Urinary bladder (tissue), 4 donors: ENCODE measurements around the gene ICAM5. TPM values are rescaled to one million over a fixed set of nuclear protein-coding genes. Genes with fewer than 3 reads are reported as not detected.

Source experiments
- DNase-seq: peaks from one replicate; pipeline ENCODE4 v3.0.0-alpha.2; 2015; ENCODE audit errors: extremely low spot score
- H3K27ac ChIP-seq: one replicate; pipeline ENCODE4 v1.5.1; 2013; ENCODE audit warnings: low read depth, mild to moderate bottlenecking, moderate library complexity
- H3K36me3 ChIP-seq: one replicate; pipeline ENCODE4 v1.6.1; 2013; ENCODE audit warnings: mild to moderate bottlenecking, moderate library complexity; ENCODE audit not compliant: insufficient read depth
- H3K4me1 ChIP-seq: one replicate; pipeline ENCODE4 v1.6.1; 2013; ENCODE audit warnings: mild to moderate bottlenecking, moderate library complexity; ENCODE audit not compliant: insufficient read depth
- H3K4me3 ChIP-seq: one replicate; pipeline ENCODE4 v1.5.1; 2013; ENCODE audit warnings: low read depth, low read length
- WGBS: extraction: QIAGEN DNeasy Blood & Tissue Kit; methylation state at CpG from one replicate; pipeline ENCODE4 v1.1.7; 2013; 5-methylcytosine and 5-hydroxymethylcytosine counted together
- polyA plus RNA-seq: library from polyadenylated mRNA; stranded (reverse); fragments of 200-250 nt; gene quantifications from one replicate; pipeline ENCODE4 v1.2.3, GENCODE V29; 2013
- small RNA-seq: library from RNA; depleted of rRNA; stranded (forward); fragments of <200 nt; gene quantifications from one replicate; pipeline ENCODE3, GENCODE V24; 2014
- total RNA-seq: library from RNA; depleted of rRNA; stranded (reverse); fragments of >200 nt; gene quantifications from one replicate; pipeline ENCODE4 v1.2.3, GENCODE V29; 2014
- donor health status: healthy with polysubstance abuse.
- donor health status: healthy.

Gene ICAM5
- total and polyA plus RNA-seq, 2 donors = 0.53 to 1.8 TPM

DNA sequence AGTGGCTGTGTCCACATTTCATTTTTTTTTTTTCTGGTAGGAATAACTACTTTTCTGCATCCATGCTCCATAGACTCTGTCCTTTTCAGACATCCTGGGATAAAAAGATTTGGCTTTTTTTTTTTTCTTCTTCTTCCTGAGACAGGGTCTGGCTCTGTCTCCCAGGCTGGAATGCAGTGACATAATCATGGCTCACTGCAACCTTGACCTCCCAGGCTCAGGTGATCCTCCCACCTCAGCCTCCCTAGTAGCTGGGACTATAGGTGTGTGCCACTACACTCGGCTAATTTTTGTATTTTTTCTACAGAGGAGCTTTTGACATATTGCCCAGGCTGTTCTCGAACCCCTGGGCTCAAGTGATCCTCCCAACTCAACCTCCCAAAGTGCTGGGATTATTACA, 53.7 kb downstream of the ICAM5 start:
- H3K4me3 ChIP-seq = no peak overlapping the region
- 77% methylated on average over 2 of the region's 2 CpGs for WGBS
- no peak for DNase-seq
- H3K27ac ChIP-seq = no peak overlapping the region
- no peaks in the 10 kb centered on the region for H3K4me1 ChIP-seq
- H3K36me3 ChIP-seq = no peaks in the 10 kb centered on the region

DNA sequence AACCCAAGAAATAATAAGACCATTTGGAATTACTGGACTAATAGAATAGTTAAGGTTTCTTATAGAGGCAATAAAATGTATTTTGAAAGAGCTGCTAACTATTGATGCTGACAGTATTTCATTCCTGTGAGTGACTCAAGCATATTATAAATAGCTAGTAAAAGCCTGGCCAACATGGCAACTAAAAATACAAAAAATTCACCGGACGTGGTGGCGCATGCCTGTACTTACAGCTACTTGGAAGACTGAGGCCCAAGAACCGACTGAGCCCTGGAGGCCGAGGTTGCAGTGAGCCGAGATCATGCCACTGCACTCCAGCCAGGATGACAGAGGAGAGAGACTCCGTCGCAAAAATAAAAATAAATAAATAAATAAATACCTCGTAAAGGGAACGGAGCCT, 55.0 kb downstream of the ICAM5 start:
- no peak for DNase-seq
- H3K4me3 ChIP-seq = no peak overlapping the region
- 77% methylated on average over 10 of the region's 10 CpGs for WGBS
- no peak overlapping the region for H3K27ac ChIP-seq
- no peaks in the 10 kb centered on the region for H3K36me3 ChIP-seq
- no peaks in the 10 kb centered on the region for H3K4me1 ChIP-seq

Small RNAs within 50 kb of the gene (small RNA-seq; reads per million reads assigned to genes)
- not detected for gene AC011511.1
- not detected for gene AC011511.4

Other genes with a start within 250 kb of the ICAM5 start
- gene SHFL, start 203.6 kb upstream of the ICAM5 start, total RNA-seq = 15.5 TPM
- 43.4 TPM for gene SHFL, start 203.6 kb upstream of the ICAM5 start, polyA plus RNA-seq
- 11.2 TPM for gene ANGPTL6, start 187.3 kb upstream of the ICAM5 start, total RNA-seq
- gene ANGPTL6, start 187.3 kb upstream of the ICAM5 start, polyA plus RNA-seq = 8.4 TPM
- gene PPAN, start 183.6 kb upstream of the ICAM5 start, total RNA-seq = 10.9 TPM
- gene PPAN, start 183.6 kb upstream of the ICAM5 start, polyA plus RNA-seq = 41.1 TPM
- gene P2RY11, start 178.3 kb upstream of the ICAM5 start, total RNA-seq = 1.8 TPM
- 9.8 TPM for gene P2RY11, start 178.3 kb upstream of the ICAM5 start, polyA plus RNA-seq
- 132 TPM for gene EIF3G, start 170.1 kb upstream of the ICAM5 start, total RNA-seq
- 252 TPM for gene EIF3G, start 170.1 kb upstream of the ICAM5 start, polyA plus RNA-seq
- 35.5 TPM for gene DNMT1, start 95.0 kb upstream of the ICAM5 start, total RNA-seq
- 32.5 TPM for gene DNMT1, start 95.0 kb upstream of the ICAM5 start, polyA plus RNA-seq
- gene S1PR2, start 58.6 kb upstream of the ICAM5 start, total RNA-seq = 26.4 TPM
- gene S1PR2, start 58.6 kb upstream of the ICAM5 start, polyA plus RNA-seq = 11.5 TPM
- 9.9 TPM for gene MRPL4, start 37.7 kb upstream of the ICAM5 start, total RNA-seq
- gene MRPL4, start 37.7 kb upstream of the ICAM5 start, polyA plus RNA-seq = 77.4 TPM
- 7.7 TPM for gene ICAM1, start 18.8 kb upstream of the ICAM5 start, total RNA-seq
- 26.4 TPM for gene ICAM1, start 18.8 kb upstream of the ICAM5 start, polyA plus RNA-seq
- 2.6 TPM for gene ICAM4, start 3.0 kb upstream of the ICAM5 start, total RNA-seq
- gene ICAM4, start 3.0 kb upstream of the ICAM5 start, polyA plus RNA-seq = 1.4 TPM
- 1.1 TPM for gene ZGLP1, start 19.9 kb downstream of the ICAM5 start, total RNA-seq
- 3.4 TPM for gene ZGLP1, start 19.9 kb downstream of the ICAM5 start, polyA plus RNA-seq
- 5.7 TPM for gene FDX2, start 26.1 kb downstream of the ICAM5 start, total RNA-seq
- 22.0 TPM for gene FDX2, start 26.1 kb downstream of the ICAM5 start, polyA plus RNA-seq
- gene RAVER1, start 43.6 kb downstream of the ICAM5 start, total RNA-seq = 8.5 TPM
- gene RAVER1, start 43.6 kb downstream of the ICAM5 start, polyA plus RNA-seq = 27.0 TPM
- 3.8 TPM for gene ICAM3, start 49.7 kb downstream of the ICAM5 start, total RNA-seq
- gene ICAM3, start 49.7 kb downstream of the ICAM5 start, polyA plus RNA-seq = 9.7 TPM
- gene TYK2, start 90.6 kb downstream of the ICAM5 start, total RNA-seq = 55.5 TPM
- gene TYK2, start 90.6 kb downstream of the ICAM5 start, polyA plus RNA-seq = 72.1 TPM
- 59.5 TPM for gene CDC37, start 113.6 kb downstream of the ICAM5 start, total RNA-seq
- 203 TPM for gene CDC37, start 113.6 kb downstream of the ICAM5 start, polyA plus RNA-seq
- gene PDE4A, start 130.6 kb downstream of the ICAM5 start, total RNA-seq = 5.6 TPM
- gene PDE4A, start 130.6 kb downstream of the ICAM5 start, polyA plus RNA-seq = 18.6 TPM
- gene KEAP1, start 213.4 kb downstream of the ICAM5 start, total RNA-seq = 30.4 TPM
- 80.1 TPM for gene KEAP1, start 213.4 kb downstream of the ICAM5 start, polyA plus RNA-seq
- gene S1PR5, start 227.5 kb downstream of the ICAM5 start, total RNA-seq = 3.2 TPM
- gene S1PR5, start 227.5 kb downstream of the ICAM5 start, polyA plus RNA-seq = 1.8 TPM